Osteoblast (primary cell): ENCODE measurements around the gene TAPT1. TPM values are rescaled to one million over a fixed set of nuclear protein-coding genes. Genes with fewer than 3 reads are reported as not detected.

Source experiments
- DNase-seq: peaks from one replicate; pipeline ENCODE4 v3.0.0; 2011; ENCODE audit warnings: low spot score, mixed read lengths; ENCODE audit not compliant: insufficient read length; ENCODE audit errors: missing footprints
- H2AFZ ChIP-seq: 2 replicates; pipeline ENCODE4 v1.6.0; 2011; ENCODE audit warnings: mild to moderate bottlenecking, low read length
- H3K27ac ChIP-seq: 2 replicates; pipeline ENCODE4 v1.5.1; 2011; ENCODE audit warnings: mild to moderate bottlenecking, low read depth, low read length, moderate library complexity
- H3K27me3 ChIP-seq: 2 replicates; pipeline ENCODE4 v1.6.0; 2012; ENCODE audit warnings: mild to moderate bottlenecking, control low read depth, inconsistent platforms, low read length, moderate library complexity; ENCODE audit not compliant: insufficient read depth
- H3K36me3 ChIP-seq: 2 replicates; pipeline ENCODE4 v1.5.1; 2011; ENCODE audit warnings: mild to moderate bottlenecking, low read length, control low read depth, moderate library complexity; ENCODE audit not compliant: insufficient read depth
- H3K4me1 ChIP-seq: 2 replicates; pipeline ENCODE4 v1.5.1; 2011; ENCODE audit warnings: mild to moderate bottlenecking, low read length, control low read depth, moderate library complexity; ENCODE audit not compliant: insufficient read depth
- H3K4me2 ChIP-seq: 2 replicates; pipeline ENCODE4 v1.6.0; 2011; ENCODE audit warnings: mild to moderate bottlenecking, low read length; ENCODE audit not compliant: insufficient read depth
- H3K4me3 ChIP-seq: fragments of 200-600 bp; sonication (generic); 3 replicates; pipeline ENCODE4 v1.5.1; 2012; ENCODE audit warnings: mild to moderate bottlenecking, low read length, inconsistent platforms; ENCODE audit not compliant: insufficient read depth
- H3K79me2 ChIP-seq: 2 replicates; pipeline ENCODE4 v1.6.0; 2012; ENCODE audit warnings: mild to moderate bottlenecking, low read length, control low read depth, inconsistent platforms; ENCODE audit not compliant: insufficient read depth
- H3K9me3 ChIP-seq: 2 replicates; pipeline ENCODE4 v1.5.1; 2011; ENCODE audit warnings: low read depth, low read length, control low read depth
- H4K20me1 ChIP-seq: 2 replicates; pipeline ENCODE4 v1.6.0; 2012; ENCODE audit warnings: mild to moderate bottlenecking, low read length, control low read depth; ENCODE audit not compliant: insufficient read depth
- total RNA-seq: library from RNA; depleted of rRNA; stranded (reverse); fragments of >200 nt; gene quantifications from 2 replicates; pipeline ENCODE4 v1.2.3, GENCODE V29; 2012
- TF ChIP-seq, protein P1 (sequence below): IDR thresholded peaks from 2 replicates; pipeline ENCODE4 v1.5.1; 2011; ENCODE audit warnings: mild to moderate bottlenecking, low read depth, low read length, moderate library complexity; ENCODE audit errors: extremely low read depth

The TAPT1 gene
- total RNA-seq, 1 donor = 19.5 TPM

GRCh38 chr4:16248605-16249004, 22.3 kb upstream of the TAPT1 start:
- H3K36me3 ChIP-seq = no peaks in the 10 kb centered on the region

DNA sequence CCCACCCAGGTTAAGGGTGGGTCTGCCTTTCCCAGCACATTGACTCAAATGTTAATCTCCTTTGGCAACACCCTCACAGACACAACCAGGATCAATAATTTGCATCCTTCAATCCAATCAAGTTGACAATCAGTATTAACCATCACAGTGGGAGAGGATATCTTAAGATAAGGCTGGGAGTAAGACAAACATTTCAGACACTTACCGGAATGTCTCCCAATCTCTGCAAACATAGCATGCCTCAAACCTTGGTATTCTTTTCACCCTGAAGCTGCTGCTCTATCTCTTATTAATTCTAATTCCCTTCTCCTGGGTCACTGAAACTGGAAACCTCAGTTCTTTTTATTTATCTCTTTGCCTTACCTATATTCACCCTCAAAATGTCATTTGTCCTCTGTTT, 19.0 kb upstream of the TAPT1 start:
- TF ChIP-seq, protein P1, sequence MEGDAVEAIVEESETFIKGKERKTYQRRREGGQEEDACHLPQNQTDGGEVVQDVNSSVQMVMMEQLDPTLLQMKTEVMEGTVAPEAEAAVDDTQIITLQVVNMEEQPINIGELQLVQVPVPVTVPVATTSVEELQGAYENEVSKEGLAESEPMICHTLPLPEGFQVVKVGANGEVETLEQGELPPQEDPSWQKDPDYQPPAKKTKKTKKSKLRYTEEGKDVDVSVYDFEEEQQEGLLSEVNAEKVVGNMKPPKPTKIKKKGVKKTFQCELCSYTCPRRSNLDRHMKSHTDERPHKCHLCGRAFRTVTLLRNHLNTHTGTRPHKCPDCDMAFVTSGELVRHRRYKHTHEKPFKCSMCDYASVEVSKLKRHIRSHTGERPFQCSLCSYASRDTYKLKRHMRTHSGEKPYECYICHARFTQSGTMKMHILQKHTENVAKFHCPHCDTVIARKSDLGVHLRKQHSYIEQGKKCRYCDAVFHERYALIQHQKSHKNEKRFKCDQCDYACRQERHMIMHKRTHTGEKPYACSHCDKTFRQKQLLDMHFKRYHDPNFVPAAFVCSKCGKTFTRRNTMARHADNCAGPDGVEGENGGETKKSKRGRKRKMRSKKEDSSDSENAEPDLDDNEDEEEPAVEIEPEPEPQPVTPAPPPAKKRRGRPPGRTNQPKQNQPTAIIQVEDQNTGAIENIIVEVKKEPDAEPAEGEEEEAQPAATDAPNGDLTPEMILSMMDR = no peak

More at GRCh38 chr4:16248605-16249004, 22.3 kb upstream of the TAPT1 start:
- DNase-seq = no peak
- H3K27me3 ChIP-seq = no peaks in the 10 kb centered on the region
- no peak overlapping the region for H3K4me2 ChIP-seq
- no peaks in the 10 kb centered on the region for H3K79me2 ChIP-seq
- H3K4me3 ChIP-seq = no peak overlapping the region
- H4K20me1 ChIP-seq = no peaks in the 10 kb centered on the region
- no peak overlapping the region for H3K27ac ChIP-seq
- H3K9me3 ChIP-seq = no peaks in the 10 kb centered on the region
- TF ChIP-seq, protein P1 = no peak
- no peak overlapping the region for H2AFZ ChIP-seq
- peaks cover 19% of the 10 kb centered on the region for H3K4me1 ChIP-seq

DNA sequence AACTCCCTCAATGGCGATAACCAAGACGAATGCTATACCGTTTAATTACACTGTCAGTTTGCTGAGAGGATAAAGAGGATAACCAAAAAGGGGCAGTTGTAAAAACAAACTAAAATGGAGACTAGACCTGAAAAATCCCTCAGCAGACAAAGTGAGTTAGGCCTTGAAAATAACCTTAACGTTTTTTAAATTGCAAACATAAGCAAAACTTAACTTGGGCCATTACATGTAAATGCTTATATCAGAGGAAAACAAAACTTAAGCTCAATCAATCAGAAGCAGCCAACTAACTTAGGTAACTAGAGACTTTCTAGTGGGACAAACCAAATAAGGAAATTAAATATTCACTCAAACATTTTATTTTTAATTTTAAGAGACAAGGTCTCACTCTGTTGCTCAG, 17.0 kb upstream of the TAPT1 start:
- H3K79me2 ChIP-seq = no peaks in the 10 kb centered on the region
- TF ChIP-seq, protein P1 = no peak
- H3K9me3 ChIP-seq = no peaks in the 10 kb centered on the region
- no peaks in the 10 kb centered on the region for H3K27me3 ChIP-seq
- H3K27ac ChIP-seq = no peak overlapping the region
- H2AFZ ChIP-seq = no peak overlapping the region
- no peak overlapping the region for H3K4me2 ChIP-seq
- no peak overlapping the region for H3K4me3 ChIP-seq
- no peak for DNase-seq
- H3K4me1 ChIP-seq = no peaks in the 10 kb centered on the region
- H3K36me3 ChIP-seq = no peaks in the 10 kb centered on the region
- H4K20me1 ChIP-seq = no peaks in the 10 kb centered on the region

More for the DNA sequence above, 19.0 kb upstream of the TAPT1 start:
- Histone ChIP-seq H3K4me3 (no peak overlapping the region), H3K27ac (no peak overlapping the region), H3K27me3 (no peaks in the 10 kb centered on the region), H3K36me3 (no peaks in the 10 kb centered on the region), H2AFZ (no peak overlapping the region), H4K20me1 (no peaks in the 10 kb centered on the region), H3K4me2 (no peak overlapping the region), H3K4me1 (peaks cover 3% of the 10 kb centered on the region), H3K9me3 (no peaks in the 10 kb centered on the region), H3K79me2 (no peaks in the 10 kb centered on the region)
- DNase-seq = no peak

- DNase-seq = no peak
Measured at GRCh38 chr4:16240300-16240699, 14.0 kb upstream of the TAPT1 start.

More at GRCh38 chr4:16240300-16240699, 14.0 kb upstream of the TAPT1 start:
- H3K79me2 ChIP-seq = no peaks in the 10 kb centered on the region
- H3K27me3 ChIP-seq = no peaks in the 10 kb centered on the region
- no peaks in the 10 kb centered on the region for H3K4me1 ChIP-seq
- no peaks in the 10 kb centered on the region for H4K20me1 ChIP-seq
- no peak overlapping the region for H3K4me2 ChIP-seq
- TF ChIP-seq, protein P1 = no peak
- H3K9me3 ChIP-seq = no peaks in the 10 kb centered on the region
- no peak overlapping the region for H2AFZ ChIP-seq
- H3K4me3 ChIP-seq = no peak overlapping the region
- no peak overlapping the region for H3K27ac ChIP-seq
- H3K36me3 ChIP-seq = no peaks in the 10 kb centered on the region
